Measurements from ENCODE around the gene KCNQ1.

KCNQ1 gene

GRCh38 chr11:2700415-2701211, 255.8 kb downstream of the KCNQ1 start:
- TF ChIP-seq POLR2A (IDR thresholded peaks at IDR 0.05; ENCODE audit: low read length) (peak; percentile 40), GATA1 (IDR thresholded peaks at IDR 0.05; ENCODE audit: low read depth, low read length) (no peak)
- peak; percentile 67 to 69 for DNase-seq

- TF ChIP-seq POLR2A (IDR thresholded peaks at IDR 0.05; ENCODE audit: low read length) (no peak), GATA1 (IDR thresholded peaks at IDR 0.05; ENCODE audit: low read depth, low read length) (no peak)
- DNase-seq: no peak
Observed at GRCh38 chr11:2701230-2701629, 256.4 kb downstream of the KCNQ1 start.

GRCh38 chr11:2701898-2702434, 257.2 kb downstream of the KCNQ1 start:
- no peak for DNase-seq
- TF ChIP-seq GATA1 (IDR thresholded peaks at IDR 0.05; ENCODE audit: low read depth, low read length) (no peak), POLR2A (IDR thresholded peaks at IDR 0.05; ENCODE audit: low read length) (no peak)

GRCh38 chr11:2702771-2703362, 258.1 kb downstream of the KCNQ1 start:
- DNase-seq: no peak

GRCh38 chr11:2703363-2704141, 258.7 kb downstream of the KCNQ1 start:
- DNase-seq: no peak
- no peak for TF ChIP-seq POLR2A (IDR thresholded peaks at IDR 0.05; ENCODE audit: low read length)
- TF ChIP-seq GATA1 (IDR thresholded peaks at IDR 0.05; ENCODE audit: low read depth, low read length): no peak

More at GRCh38 chr11:2702771-2703362, 258.1 kb downstream of the KCNQ1 start:
- TF ChIP-seq POLR2A (IDR thresholded peaks at IDR 0.05; ENCODE audit: low read length) (no peak), GATA1 (IDR thresholded peaks at IDR 0.05; ENCODE audit: low read depth, low read length) (no peak)

GRCh38 chr11:2704356-2704755, 259.5 kb downstream of the KCNQ1 start:
- TF ChIP-seq POLR2A (IDR thresholded peaks at IDR 0.05; ENCODE audit: low read length) (no peak), GATA1 (IDR thresholded peaks at IDR 0.05; ENCODE audit: low read depth, low read length) (no peak)
- DNase-seq: no peak

- no peak for DNase-seq
- TF ChIP-seq GATA1 (IDR thresholded peaks at IDR 0.05; ENCODE audit: low read depth, low read length) (no peak), POLR2A (IDR thresholded peaks at IDR 0.05; ENCODE audit: low read length) (no peak)
Observed at GRCh38 chr11:2704896-2705606, 260.2 kb downstream of the KCNQ1 start.

GRCh38 chr11:2706321-2706720, 261.5 kb downstream of the KCNQ1 start:
- DNase-seq: no peak
- TF ChIP-seq GATA1 (IDR thresholded peaks at IDR 0.05; ENCODE audit: low read depth, low read length) (no peak), POLR2A (IDR thresholded peaks at IDR 0.05; ENCODE audit: low read length) (no peak)

- TF ChIP-seq POLR2A (IDR thresholded peaks at IDR 0.05; ENCODE audit: low read length): no peak
- no peak for TF ChIP-seq GATA1 (IDR thresholded peaks at IDR 0.05; ENCODE audit: low read depth, low read length)
- DNase-seq: no peak
Observed at GRCh38 chr11:2707736-2708135, 262.9 kb downstream of the KCNQ1 start.

GRCh38 chr11:2708151-2708581, 263.4 kb downstream of the KCNQ1 start:
- TF ChIP-seq POLR2A (IDR thresholded peaks at IDR 0.05; ENCODE audit: low read length): no peak
- TF ChIP-seq GATA1 (IDR thresholded peaks at IDR 0.05; ENCODE audit: low read depth, low read length): no peak

GRCh38 chr11:2708757-2709281, 264.0 kb downstream of the KCNQ1 start:
- no peak for DNase-seq
- TF ChIP-seq GATA1 (IDR thresholded peaks at IDR 0.05; ENCODE audit: low read depth, low read length) (no peak), POLR2A (IDR thresholded peaks at IDR 0.05; ENCODE audit: low read length) (no peak)

More at GRCh38 chr11:2708151-2708581, 263.4 kb downstream of the KCNQ1 start:
- DNase-seq: no peak

- TF ChIP-seq GATA1 (IDR thresholded peaks at IDR 0.05; ENCODE audit: low read depth, low read length) (no peak), POLR2A (IDR thresholded peaks at IDR 0.05; ENCODE audit: low read length) (no peak)
- DNase-seq: no peak
Observed at GRCh38 chr11:2709429-2709828, 264.6 kb downstream of the KCNQ1 start.

- no peak for DNase-seq
- TF ChIP-seq GATA1 (IDR thresholded peaks at IDR 0.05; ENCODE audit: low read depth, low read length) (no peak), POLR2A (IDR thresholded peaks at IDR 0.05; ENCODE audit: low read length) (no peak)
Observed at GRCh38 chr11:2711161-2711560, 266.4 kb downstream of the KCNQ1 start.
